Ovary (tissue), 3 donors: ENCODE measurements around the gene GATD1.

Source experiments
- POLR2A ChIP-seq: fragments of 450-650 bp; IDR thresholded peaks from one replicate; pipeline ENCODE4 v1.6.1; 2017; ENCODE audit warnings: antibody characterized with exemption, mild to moderate bottlenecking, moderate library complexity
- TF ChIP-seq, protein P1 (sequence below), 3 donors: fragments of 450-650 bp in 2 of 3; fragments of 200-600 bp in 1 of 3; IDR thresholded peaks; one replicate each; pipeline versions ENCODE4 v1.5.1 to v1.8.0; 2016 to 2022; ENCODE audit warnings: antibody characterized with exemption in 3 of 3, mild to moderate bottlenecking in 1 of 3
- donor health status: DM: no; HTN: no; CAD: no.

DNA sequence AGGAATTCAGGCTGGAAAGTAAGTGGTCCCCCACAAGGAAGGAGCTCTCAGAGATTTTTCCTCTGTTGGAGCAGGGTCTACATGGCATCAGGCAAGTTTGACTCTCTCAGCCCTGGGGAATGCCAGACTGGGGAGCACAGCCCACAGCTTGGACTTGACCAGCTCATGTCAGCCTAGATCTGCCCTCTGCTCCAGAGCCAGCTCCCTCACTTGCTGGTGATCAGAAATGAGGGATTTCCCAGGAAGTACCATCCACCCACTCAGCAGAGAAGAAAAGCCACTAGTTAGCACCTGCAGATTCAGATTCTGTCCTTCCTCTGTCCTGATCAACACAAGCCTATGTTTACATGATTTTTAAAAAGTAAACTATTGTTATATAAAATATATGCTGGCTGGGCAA lies 17.1 kb downstream of the GATD1 start:
- TF ChIP-seq, protein P1, sequence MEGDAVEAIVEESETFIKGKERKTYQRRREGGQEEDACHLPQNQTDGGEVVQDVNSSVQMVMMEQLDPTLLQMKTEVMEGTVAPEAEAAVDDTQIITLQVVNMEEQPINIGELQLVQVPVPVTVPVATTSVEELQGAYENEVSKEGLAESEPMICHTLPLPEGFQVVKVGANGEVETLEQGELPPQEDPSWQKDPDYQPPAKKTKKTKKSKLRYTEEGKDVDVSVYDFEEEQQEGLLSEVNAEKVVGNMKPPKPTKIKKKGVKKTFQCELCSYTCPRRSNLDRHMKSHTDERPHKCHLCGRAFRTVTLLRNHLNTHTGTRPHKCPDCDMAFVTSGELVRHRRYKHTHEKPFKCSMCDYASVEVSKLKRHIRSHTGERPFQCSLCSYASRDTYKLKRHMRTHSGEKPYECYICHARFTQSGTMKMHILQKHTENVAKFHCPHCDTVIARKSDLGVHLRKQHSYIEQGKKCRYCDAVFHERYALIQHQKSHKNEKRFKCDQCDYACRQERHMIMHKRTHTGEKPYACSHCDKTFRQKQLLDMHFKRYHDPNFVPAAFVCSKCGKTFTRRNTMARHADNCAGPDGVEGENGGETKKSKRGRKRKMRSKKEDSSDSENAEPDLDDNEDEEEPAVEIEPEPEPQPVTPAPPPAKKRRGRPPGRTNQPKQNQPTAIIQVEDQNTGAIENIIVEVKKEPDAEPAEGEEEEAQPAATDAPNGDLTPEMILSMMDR (IDR thresholded peaks at IDR 0.05): no peak
- no peak for TF ChIP-seq POLR2A
